GM19035 (cell line): ENCODE results near the gene LGALS3.
"Not testable (repeated sequence)": the region's sequence is repeated elsewhere in the genome, so short reads cannot be mapped to it uniquely, and the experiment has no call there.

Experiments
- ATAC-seq: cut with Tn5 transposase; IDR thresholded peaks from one replicate; pipeline ENCODE4 v1.9.1; 2021; ENCODE audit not compliant: unreplicated experiment

The LGALS3 gene

DNA sequence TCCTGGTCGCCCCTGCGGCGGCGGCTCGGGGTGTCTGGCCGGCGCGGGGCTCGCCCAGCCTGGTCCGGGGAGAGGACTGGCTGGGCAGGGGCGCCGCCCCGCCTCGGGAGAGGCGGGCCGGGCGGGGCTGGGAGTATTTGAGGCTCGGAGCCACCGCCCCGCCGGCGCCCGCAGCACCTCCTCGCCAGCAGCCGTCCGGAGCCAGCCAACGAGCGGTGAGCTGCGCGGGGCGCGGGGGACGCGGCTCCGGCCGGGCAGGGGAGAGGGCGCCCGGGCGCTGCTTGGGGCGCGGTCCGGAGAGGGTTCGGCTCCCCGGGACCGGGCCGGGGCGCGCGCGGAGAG, at the start of gene LGALS3:
TSS of gene LGALS3 (plus strand) at position 167 of the 342 bp plus-strand sequence. CDS start 8,122 bp downstream, outside the sequence.
- ATAC-seq, result peak; percentile 61

DNA sequence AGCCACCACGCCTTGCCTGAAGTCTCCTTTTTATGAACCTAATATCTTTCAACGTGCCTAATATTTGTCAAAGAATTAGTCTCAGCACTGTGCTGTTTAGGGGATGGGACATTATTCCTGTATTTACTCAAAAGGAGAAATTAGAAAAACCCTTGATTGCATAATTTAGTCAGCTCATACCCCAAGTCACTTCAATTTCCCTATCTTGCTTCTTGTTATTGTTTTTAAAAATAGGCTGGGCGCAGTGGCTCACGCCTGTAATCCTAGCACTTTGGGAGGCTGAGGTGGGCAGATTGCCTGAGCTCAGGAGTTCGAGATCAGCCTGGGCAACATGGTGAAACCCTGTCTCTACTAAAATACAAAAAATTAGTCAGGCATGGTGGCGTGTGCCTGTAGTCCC, 49.1 kb upstream of the LGALS3 start:
- not testable (repeated sequence) for ATAC-seq

DNA sequence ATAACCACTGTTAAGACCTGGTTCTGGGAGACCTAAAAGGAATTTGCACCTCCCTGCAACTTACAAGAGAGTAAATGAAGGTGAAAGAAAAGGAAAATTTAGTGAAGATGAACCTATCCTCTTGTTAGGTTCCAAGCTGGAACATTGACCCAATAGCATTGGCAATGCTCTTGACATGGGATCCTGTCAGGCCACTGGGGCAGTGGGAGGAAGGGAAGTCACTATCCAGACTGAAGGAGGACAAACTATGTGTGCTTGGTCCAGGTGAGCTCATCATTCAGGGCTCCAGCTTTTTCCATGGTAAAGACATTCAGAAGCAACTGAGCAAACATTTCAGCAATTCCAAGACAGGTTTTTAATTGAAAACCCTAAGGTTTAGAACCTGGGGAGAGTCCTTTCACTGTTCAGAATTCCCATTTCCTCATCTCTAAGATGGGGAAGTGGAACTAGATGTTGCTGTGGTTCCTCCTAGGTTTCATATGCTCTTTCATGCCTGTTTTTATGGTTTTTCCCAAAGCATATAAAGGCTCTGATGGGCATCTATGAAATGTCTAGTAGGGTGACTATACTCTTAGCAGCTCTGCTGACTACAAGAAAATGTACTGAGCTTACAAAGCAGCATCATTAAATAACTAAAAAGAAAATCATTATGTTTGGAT, 44.5 kb upstream of the LGALS3 start:
- no peak for ATAC-seq

- ATAC-seq, result no peak
Observed at GRCh38 chr14:55085060-55085660, 43.9 kb upstream of the LGALS3 start.

- no peak for ATAC-seq
Observed at GRCh38 chr14:55086938-55087337, 42.1 kb upstream of the LGALS3 start.

- ATAC-seq, result no peak
Observed at GRCh38 chr14:55088356-55088755, 40.7 kb upstream of the LGALS3 start.

DNA sequence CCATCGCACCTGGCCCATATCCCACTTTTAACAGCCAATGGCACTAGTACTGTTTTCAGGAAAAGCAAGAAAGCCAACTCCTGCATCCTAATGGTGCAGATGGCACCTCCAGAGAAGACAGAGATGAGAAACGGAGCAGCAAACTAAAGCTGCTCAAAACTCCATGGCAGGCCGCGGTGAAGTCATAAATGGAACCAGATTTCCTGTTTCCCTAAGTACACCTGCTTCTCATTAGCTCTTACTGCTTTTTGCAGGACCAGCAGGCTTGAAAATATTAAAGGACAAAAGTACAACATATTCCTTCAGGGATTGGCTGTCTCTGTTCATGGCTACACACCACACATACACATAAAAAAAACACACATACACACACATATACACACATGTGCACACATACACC, 36.7 kb upstream of the LGALS3 start:
- no peak for ATAC-seq

GRCh38 chr14:55094292-55095157, 34.5 kb upstream of the LGALS3 start:
- no peak for ATAC-seq

DNA sequence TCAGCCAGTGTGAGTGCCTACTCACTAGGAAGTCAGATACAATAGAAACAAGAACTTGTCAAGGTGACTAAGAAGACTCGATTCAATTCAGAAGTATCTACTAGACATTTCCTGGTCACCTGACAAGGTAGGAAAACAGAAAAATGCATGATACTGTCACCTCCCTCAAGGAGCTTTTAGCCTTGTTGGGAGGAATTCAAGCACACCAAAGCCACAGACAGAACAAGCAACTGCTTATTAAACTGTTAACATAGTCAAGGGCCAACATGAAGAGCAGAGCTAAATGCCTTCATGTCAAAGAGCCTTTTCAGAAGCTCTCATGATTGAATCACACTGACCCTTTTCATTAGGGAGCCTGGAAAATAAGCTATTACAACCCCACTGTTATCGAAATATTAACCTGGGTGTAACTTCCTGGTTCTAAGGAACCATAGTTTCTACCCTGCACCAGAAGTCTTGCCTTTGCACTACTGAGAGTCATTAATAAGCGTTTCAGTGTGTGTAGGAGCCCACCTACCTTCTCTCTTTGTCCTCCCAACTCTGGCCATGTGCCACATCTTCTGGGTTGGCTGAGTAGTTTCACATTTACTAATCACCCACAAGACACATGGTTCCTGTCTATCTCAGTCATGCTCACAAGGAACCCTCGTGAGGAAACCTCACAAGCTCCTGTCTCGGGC, 31.0 kb upstream of the LGALS3 start:
- ATAC-seq, result peak; percentile 67

DNA sequence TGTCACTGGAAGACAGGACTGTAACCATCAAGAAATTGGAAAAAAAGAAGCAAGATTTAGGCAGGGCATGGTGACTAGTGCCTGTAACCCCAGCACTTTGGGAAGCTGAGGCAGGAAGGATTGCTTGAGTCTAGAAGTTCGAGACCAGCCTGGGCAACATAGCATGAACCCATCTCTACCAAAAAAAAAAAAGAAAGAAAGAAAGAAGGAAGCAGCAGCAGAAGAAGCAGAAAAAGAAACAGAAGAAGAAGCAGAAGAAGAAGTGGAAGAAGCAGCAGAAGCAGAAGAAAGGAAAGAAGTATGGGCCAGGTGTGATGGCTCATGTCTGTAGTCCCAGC, 30.5 kb upstream of the LGALS3 start:
- no peak for ATAC-seq

DNA sequence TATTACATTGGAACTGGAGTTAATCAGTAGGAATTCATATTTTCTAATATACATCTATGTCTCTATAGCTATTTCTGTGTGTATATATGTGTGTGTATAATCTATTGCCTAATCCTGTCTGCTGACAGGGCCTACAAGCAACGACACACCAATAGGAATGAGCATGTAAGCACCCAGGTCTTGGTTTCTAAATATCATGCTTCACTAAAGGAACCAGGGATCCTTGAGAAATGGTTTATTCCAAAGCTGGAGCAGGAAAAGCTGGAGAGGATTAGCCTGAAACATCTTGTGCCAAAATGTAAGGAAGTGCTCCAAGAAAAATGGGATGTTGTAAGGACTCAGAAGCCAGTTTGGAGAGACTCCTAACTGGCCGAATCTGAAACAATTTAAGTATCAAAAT, 29.3 kb upstream of the LGALS3 start:
- no peak for ATAC-seq

DNA sequence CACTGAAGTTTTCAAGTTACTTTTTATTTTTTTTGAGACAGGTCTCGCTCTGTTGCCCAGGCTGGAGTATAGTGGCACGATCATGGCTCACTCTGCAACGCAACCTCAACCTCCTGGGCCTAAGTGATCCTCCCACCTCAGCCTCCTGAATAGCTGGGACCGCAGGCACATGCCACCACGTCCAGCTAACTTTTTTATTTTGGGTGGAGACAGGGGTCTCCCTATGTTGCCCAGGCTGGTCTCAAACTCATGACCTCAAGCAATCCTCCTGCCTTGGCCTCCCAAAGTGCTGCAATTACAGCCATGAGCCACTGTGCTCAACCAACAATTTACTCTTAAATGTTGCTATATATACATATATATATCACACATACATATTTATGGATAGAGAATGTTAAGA, 27.4 kb upstream of the LGALS3 start:
- ATAC-seq, result no peak

DNA sequence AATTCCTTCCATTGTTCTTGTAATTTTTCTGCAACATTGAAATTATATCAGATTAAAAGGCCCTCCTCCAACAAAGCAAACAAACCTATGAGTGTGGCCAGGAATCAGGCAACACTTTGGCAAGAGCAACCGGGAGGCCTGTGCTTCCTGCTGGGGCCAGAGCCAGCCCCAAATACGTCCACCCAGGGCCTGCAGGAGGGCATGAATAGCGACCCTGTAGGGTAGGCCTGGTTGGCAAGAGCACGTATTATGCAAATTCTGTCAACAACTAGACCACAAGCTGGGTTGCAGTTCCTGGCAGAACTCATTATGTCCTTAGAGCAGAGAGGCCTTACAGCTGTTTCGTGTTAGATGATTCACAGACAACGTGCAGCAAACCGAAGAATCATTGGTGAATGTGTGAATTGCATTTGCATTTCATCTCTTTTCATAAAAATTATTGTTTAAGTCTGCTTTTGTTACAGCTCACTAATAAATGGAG, 26.9 kb upstream of the LGALS3 start:
- peak; percentile 64 for ATAC-seq

- peak; percentile 34 for ATAC-seq
Observed at GRCh38 chr14:55103005-55103640, 25.9 kb upstream of the LGALS3 start.

GRCh38 chr14:55103971-55104954, 24.8 kb upstream of the LGALS3 start:
- ATAC-seq, result no peak

GRCh38 chr14:55105991-55106390, 23.1 kb upstream of the LGALS3 start:
- no peak for ATAC-seq

DNA sequence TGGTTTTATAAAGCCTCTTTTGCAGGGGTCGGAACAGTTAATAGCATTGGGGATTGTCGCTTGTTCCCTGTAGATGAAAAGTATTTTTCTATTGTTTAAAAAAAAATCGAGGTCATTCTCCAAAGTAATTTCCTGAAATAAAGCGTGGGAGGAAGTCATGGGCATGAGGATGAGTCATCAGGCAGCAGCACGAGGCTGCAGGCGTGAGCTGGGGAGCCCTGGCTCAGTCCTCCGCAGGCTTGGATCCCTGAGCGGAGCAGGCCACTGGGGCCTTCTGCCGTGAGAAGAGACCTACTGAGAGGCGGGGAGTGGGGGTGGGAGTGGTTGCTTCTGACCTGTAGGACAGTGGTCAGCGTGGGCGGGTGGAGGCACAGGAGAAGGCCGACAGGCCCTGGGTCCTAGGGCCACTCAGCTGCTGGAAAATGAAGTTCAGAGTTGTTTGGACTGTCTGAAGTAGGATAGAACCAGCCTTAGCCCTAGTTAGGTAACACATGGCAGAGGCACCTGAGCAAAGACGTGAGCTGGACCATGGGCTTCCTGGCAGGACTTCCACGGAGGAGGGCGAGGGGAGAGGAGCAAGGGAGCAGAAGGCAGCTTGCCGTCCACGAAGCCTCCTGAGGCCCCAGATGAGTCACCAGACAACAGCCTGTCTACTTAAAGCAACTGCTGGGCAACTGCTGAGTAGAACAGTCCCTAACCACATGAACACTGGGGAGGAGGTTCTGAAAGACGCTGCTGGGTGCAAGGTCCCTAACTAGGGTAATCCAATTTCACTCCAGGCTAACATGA, 21.1 kb upstream of the LGALS3 start:
- no peak for ATAC-seq

DNA sequence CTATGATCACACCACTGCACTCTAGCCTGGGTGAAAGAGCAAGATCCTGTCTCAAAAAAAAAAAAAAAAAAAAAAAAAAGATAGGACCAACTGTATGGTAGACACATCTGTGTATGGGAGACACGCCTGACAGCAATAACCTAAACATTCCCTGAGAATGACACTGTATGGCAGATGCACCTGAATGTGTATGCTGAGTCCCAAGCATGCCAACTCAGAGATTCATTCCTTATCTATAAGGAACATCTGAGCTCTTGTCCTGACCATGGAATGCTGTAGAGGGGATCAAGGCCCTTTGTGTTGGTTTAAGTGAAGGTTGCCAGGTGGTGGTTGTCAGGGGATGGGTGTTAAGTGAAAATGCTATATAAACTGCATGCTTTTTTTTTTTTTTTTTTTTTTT, 19.2 kb upstream of the LGALS3 start:
- ATAC-seq, result no peak

DNA sequence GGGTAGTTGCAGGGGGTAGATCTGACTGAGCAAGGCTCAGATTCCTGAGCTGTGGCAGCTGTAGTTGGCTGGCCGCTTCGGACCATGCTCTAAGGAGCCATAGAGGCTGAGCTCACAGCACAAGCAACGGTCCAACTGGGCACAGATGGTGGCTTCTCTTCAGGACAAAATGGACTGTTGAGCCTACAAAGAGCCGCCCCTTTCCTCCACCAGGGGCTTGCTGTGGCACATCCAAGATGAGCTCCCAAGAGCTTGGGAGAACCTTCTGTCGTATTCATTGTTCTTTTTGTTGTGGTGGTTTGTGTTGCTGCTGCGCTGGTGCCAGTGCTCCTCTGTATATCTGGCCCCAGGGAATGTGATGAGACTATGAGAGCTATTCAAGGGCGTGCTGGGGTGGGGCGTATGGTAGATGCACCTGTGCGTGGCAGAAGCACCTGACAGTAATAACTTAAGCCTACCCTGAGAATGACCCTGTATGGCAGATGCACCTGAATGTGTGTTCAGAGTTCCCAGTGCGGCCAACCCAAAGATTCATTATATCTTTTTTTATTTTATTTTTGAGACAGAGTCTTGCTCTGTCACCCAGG, 17.8 kb upstream of the LGALS3 start:
- ATAC-seq, result no peak
